Measurements from ENCODE around the gene RAB40B.
"Not testable (repeated sequence)": the region's sequence is repeated elsewhere in the genome, so short reads cannot be mapped to it uniquely, and the experiment has no call there.

Gene RAB40B

DNA sequence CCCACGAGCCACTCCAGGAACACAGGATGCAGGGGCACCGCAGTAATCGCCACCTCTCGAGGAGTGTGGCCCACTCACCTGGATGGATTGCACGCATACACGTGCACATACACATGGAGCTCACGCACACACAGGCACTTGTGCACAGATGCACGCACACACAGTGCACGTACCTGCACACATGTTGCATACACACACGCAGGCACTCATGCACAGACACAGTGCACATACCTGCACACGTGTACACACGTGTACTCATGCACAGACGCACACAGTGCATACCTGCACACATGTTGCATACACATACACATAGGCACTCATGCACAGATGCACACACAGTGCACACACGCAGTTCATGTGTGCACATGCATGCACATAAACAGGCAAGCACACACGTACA lies 38.6 kb downstream of the RAB40B start:
- H3K4me3 ChIP-seq (ENCODE audit: low read length): no peak overlapping the region
- TF ChIP-seq, protein P1, sequence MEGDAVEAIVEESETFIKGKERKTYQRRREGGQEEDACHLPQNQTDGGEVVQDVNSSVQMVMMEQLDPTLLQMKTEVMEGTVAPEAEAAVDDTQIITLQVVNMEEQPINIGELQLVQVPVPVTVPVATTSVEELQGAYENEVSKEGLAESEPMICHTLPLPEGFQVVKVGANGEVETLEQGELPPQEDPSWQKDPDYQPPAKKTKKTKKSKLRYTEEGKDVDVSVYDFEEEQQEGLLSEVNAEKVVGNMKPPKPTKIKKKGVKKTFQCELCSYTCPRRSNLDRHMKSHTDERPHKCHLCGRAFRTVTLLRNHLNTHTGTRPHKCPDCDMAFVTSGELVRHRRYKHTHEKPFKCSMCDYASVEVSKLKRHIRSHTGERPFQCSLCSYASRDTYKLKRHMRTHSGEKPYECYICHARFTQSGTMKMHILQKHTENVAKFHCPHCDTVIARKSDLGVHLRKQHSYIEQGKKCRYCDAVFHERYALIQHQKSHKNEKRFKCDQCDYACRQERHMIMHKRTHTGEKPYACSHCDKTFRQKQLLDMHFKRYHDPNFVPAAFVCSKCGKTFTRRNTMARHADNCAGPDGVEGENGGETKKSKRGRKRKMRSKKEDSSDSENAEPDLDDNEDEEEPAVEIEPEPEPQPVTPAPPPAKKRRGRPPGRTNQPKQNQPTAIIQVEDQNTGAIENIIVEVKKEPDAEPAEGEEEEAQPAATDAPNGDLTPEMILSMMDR (conservative IDR thresholded peaks at IDR 0.05; ENCODE audit: low read depth, low read length): no peak
- no peak for DNase-seq (ENCODE audit: low read depth)

DNA sequence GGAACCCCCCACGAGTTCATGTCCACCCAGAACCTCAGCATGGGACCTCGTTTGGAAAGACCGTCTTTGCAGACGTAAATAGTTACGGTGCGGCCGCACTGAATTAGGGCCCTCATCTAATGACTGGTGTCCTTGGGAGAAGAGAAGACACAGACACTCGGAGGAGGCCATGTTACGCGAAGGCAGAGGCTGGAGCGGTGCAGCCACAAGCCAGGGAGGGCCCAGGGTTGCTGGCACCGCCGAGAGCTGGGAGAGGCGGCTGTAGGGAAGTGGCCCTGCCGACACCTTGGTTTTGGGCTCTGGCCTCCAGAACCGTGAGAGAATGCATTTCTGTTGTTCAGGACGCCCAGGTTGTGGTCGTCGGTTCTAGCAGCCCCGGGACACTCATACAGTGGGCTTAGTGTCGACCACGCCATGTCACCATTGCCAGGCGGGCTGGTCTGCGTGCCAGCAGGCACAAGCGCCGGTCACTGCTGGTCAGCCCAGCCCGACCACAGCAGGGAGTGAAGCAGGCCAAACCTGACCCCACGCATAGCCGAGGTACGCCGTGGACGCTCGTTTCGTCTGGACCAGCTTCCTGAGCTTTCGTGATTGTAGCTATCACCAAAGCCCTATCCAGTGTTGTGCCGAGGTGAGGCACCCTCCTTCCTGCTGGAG lies 39.6 kb downstream of the RAB40B start:
- TF ChIP-seq, protein P1 (conservative IDR thresholded peaks at IDR 0.05; ENCODE audit: low read depth, low read length): no peak
- no peak overlapping the region for H3K4me3 ChIP-seq (ENCODE audit: low read length)

DNA sequence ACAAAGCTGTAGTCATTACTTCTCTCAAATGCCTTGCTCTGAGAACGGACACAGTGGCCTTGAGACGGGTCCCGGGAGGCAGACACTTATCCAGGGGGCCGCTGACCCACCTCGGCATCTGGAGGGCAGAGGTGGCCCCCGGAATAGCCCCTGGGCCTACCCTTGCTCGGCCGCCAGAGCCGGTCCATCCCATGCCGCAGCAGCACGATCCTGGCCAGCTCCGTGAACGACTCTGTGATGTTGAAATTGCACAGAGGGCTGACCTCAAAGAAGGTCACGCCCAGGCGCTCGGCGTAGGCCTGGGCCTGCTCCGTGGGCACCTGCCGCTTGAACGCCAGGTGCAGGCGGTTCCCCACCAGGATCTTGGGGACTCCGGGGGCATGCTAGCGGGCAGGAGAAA lies 40.2 kb downstream of the RAB40B start:
- DNase-seq (ENCODE audit: low read depth): no peak
- H3K4me3 ChIP-seq (ENCODE audit: low read length): no peak overlapping the region

More for the DNA sequence above, 39.6 kb downstream of the RAB40B start:
- DNase-seq (ENCODE audit: low read depth): no peak

DNA sequence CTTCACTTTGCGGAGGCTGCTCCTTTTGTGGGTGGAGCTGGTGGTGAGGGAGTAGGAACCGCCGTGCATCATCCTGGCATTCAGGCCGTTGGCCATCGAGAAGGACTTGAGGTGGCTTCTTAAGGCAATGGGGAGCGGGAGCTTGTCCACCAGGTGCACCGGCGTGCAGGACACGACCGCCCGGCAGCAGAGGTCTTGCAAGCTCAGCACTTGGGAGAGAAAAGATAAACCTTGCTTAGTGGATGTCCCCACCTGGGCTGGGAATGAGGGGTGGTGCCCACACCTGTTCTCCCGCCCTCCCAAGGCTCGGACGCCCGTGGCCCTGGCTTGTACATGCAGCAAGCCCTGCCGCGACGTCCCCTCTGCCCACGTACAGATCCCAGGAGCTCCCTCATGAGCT lies 40.6 kb downstream of the RAB40B start:
- H3K4me3 ChIP-seq (ENCODE audit: low read length): no peak overlapping the region
- TF ChIP-seq, protein P1 (conservative IDR thresholded peaks at IDR 0.05; ENCODE audit: low read depth, low read length): no peak
- DNase-seq (ENCODE audit: low read depth): no peak

More for the DNA sequence above, 40.2 kb downstream of the RAB40B start:
- TF ChIP-seq, protein P1 (conservative IDR thresholded peaks at IDR 0.05; ENCODE audit: low read depth, low read length): no peak

DNA sequence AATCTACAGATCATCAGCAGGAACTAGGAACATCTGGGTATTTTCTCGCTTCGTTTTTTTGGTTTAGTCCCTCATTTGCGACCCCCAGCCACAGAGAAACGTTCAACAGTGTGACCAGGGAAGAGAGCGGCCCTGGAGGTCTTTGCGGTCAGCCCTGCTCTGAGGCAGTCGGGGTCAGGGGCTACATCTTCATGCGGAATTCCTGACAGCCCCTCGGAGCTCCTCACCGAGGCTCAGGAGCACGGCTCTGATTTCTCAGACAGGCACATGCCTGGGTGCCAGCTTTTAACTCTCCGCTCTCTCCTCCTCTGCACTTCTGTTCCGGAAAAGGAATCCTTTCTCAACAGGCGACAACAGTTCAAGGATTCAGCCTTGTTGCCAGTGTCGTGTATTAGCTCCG lies 42.2 kb downstream of the RAB40B start:
- TF ChIP-seq, protein P1 (conservative IDR thresholded peaks at IDR 0.05; ENCODE audit: low read depth, low read length): no peak

DNA sequence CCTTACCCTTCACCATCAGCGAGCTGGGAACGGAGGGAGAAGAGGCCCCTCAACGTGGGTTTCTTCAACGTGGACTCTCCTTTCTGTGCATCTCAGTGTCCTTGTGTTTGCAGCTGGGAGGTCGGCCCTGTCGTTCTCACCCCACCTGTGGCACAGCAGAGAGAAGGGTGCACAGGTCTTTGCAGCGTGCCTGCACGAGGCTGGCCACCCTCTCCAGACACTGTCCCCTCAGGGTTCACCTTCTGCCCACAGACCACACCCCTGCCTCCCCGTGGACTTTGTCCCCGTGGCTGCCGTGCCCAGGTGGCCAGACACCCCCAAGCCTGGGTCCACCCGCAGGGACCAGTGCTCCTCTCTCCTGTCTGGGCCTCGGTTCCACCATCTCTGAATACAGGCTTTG lies 43.0 kb downstream of the RAB40B start:
- DNase-seq (ENCODE audit: low read depth): no peak
- no peak overlapping the region for H3K4me3 ChIP-seq (ENCODE audit: low read length)
- TF ChIP-seq, protein P1 (conservative IDR thresholded peaks at IDR 0.05; ENCODE audit: low read depth, low read length): no peak

More for the DNA sequence above, 42.2 kb downstream of the RAB40B start:
- no peak overlapping the region for H3K4me3 ChIP-seq (ENCODE audit: low read length)
- no peak for DNase-seq (ENCODE audit: low read depth)

DNA sequence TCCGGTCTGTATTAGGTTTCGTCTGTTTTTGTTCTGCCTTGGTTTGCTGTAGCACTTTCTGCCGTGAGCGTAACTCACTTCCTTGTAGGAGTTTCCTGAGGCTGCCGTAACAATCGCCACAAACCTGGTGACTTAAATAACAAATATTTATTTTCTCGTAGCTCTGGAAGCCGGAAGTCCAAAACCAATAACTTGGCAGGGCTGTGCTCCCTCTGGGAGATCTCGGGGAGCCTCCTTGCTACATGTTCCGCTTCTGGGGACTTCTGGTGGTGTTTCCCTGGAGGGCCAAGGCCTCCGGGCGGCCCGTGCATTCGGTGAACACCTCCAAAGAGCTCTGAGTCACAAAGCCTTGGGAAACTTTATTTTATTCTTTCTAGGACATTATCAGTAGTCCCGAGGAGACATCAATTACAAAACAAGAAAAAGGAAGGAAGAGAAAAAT lies 43.4 kb downstream of the RAB40B start:
- TF ChIP-seq, protein P1 (conservative IDR thresholded peaks at IDR 0.05; ENCODE audit: low read depth, low read length): no peak
- H3K4me3 ChIP-seq (ENCODE audit: low read length): no peak overlapping the region
- DNase-seq (ENCODE audit: low read depth): no peak

DNA sequence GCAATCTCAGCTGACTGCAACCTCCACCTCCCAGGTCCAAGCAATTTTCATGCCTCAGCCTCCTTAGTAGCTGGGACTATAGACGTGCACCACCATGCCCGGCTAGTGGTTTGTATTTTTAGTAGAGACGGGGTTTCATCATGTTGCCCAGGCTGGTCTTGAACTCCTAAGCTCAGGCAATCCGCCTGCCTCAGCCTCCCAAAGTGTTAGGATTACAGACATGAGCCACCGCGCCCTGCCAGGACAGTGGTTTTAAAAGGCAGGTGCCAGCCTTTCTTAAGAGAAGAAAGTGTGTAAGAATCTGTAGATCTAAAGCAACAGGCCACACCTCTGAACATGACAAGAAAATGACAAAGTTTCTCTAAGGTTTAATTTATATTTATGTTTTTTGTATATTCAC lies 43.9 kb downstream of the RAB40B start:
- H3K4me3 ChIP-seq (ENCODE audit: low read length); DNase-seq (ENCODE audit: low read depth): not testable (repeated sequence)
